H1 (cell line): ENCODE results near the gene IER3IP1. TPM values are rescaled to one million over a fixed set of nuclear protein-coding genes. Genes with fewer than 3 reads are reported as not detected.

Source experiments
- CTCF ChIA-PET: fragments of 300-600 bp; sonication (Branson Sonifier 250); formaldehyde crosslinking; loops from one replicate; lab custom pipeline; 2021; ENCODE audit not compliant: partially characterized antibody; lab: Charles Lee
- POLR2A ChIA-PET: fragments of 300-600 bp; sonication (Branson Sonifier 250); formaldehyde crosslinking; loops from one replicate; lab custom pipeline; 2021; ENCODE audit warnings: inconsistent platforms; ENCODE audit not compliant: partially characterized antibody; lab: Charles Lee
- DNase-seq, 2 experiments: peaks; one replicate each; pipeline versions ENCODE4 v3.0.0 to v3.0.0-alpha.2; 2010 to 2022; ENCODE audit warnings: low spot score in 2 of 2, low read depth in 1 of 2, mixed read lengths in 1 of 2
- FAIRE-seq: peaks from 2 replicates; lab custom pipeline; 2011; peaks lifted over from hg19 to GRCh38; lab: Jason Lieb, UNC
- H2AFZ ChIP-seq: 2 replicates; pipeline ENCODE4 v1.8.1; 2012; ENCODE audit warnings: low read length, inconsistent platforms
- H2AK5ac ChIP-seq: 2 replicates; pipeline ENCODE4 v1.6.1; 2013; ENCODE audit warnings: low read depth, low read length
- H2BK120ac ChIP-seq: replicated peaks from 2 replicates; pipeline ENCODE3; 2013; ENCODE audit warnings: low read depth, low read length, inconsistent platforms
- H2BK12ac ChIP-seq: 2 replicates; pipeline ENCODE4 v1.6.1; 2013; ENCODE audit warnings: low read depth, low read length
- H2BK15ac ChIP-seq: 2 replicates; pipeline ENCODE4 v1.6.1; 2013; ENCODE audit warnings: low read length
- H2BK20ac ChIP-seq: 2 replicates; pipeline ENCODE4 v1.6.1; 2013; ENCODE audit warnings: low read length
- H2BK5ac ChIP-seq: 2 replicates; pipeline ENCODE4 v1.6.1; 2013; ENCODE audit warnings: low read depth, low read length
- H3K14ac ChIP-seq: 2 replicates; pipeline ENCODE4 v1.6.1; 2013; ENCODE audit warnings: inconsistent platforms; ENCODE audit not compliant: insufficient read length
- H3K18ac ChIP-seq: 2 replicates; pipeline ENCODE4 v1.6.1; 2013; ENCODE audit warnings: low read length; ENCODE audit errors: extremely low read depth
- H3K23ac ChIP-seq: 2 replicates; pipeline ENCODE4 v1.6.1; 2013; ENCODE audit warnings: inconsistent platforms; ENCODE audit not compliant: insufficient read length
- H3K23me2 ChIP-seq: 2 replicates; pipeline ENCODE4 v1.6.1; 2013; ENCODE audit warnings: low read depth, low read length
- H3K27ac ChIP-seq: 2 replicates; pipeline ENCODE4 v1.6.1; 2011; ENCODE audit warnings: low read depth, low read length, inconsistent platforms
- H3K27me3 ChIP-seq, 4 experiments: replicated peaks in 1 of 4; 1 replicate in 1 of 4; 2 replicates in 3 of 4; pipeline versions ENCODE4 v1.6.1 to v1.8.1; 2011 to 2013; ENCODE audit warnings: low read length in 3 of 4, mild to moderate bottlenecking in 3 of 4, inconsistent platforms in 2 of 4, mixed read lengths in 2 of 4, moderate library complexity in 1 of 4; ENCODE audit not compliant: control insufficient read depth in 3 of 4, insufficient read depth in 3 of 4; ENCODE audit errors: extremely low read depth in 1 of 4
- H3K36me3 ChIP-seq, 4 experiments: 2 replicates each; pipeline versions ENCODE4 v1.6.1 to v1.8.1; 2011 to 2013; ENCODE audit warnings: mild to moderate bottlenecking in 4 of 4, low read length in 3 of 4, moderate library complexity in 2 of 4, control low read depth in 1 of 4, inconsistent platforms in 1 of 4; ENCODE audit not compliant: insufficient read depth in 4 of 4, control insufficient read depth in 2 of 4
- H3K4ac ChIP-seq: replicated peaks from 2 replicates; pipeline ENCODE3; 2013; ENCODE audit warnings: low read length, low read depth, mixed read lengths, inconsistent platforms; ENCODE audit not compliant: insufficient read length
- H3K4me1 ChIP-seq, 4 experiments: replicated peaks in 1 of 4; 1 replicate in 1 of 4; 2 replicates in 3 of 4; pipeline versions ENCODE4 v1.6.1 to v1.8.1; 2011 to 2013; ENCODE audit warnings: low read length in 3 of 4, inconsistent platforms in 2 of 4, mixed read lengths in 1 of 4; ENCODE audit not compliant: insufficient read depth in 4 of 4, control insufficient read depth in 3 of 4
- H3K4me2 ChIP-seq, 2 experiments: 2 replicates each; pipeline versions ENCODE4 v1.6.1 to v1.8.1; 2011 to 2013; ENCODE audit warnings: low read depth in 2 of 2, low read length in 2 of 2, control low read depth in 1 of 2, inconsistent platforms in 1 of 2, mild to moderate bottlenecking in 1 of 2; ENCODE audit not compliant: insufficient read depth in 1 of 2
- H3K4me3 ChIP-seq, 4 experiments: fragments of 200-600, 300-600 bp in 1 of 4; sonication (generic), shearing (Covaris generic), sonication (Bioruptor Twin) in 1 of 4; 2 replicates each; pipeline versions ENCODE4 v1.5.1 to v1.8.1; 2011 to 2016; ENCODE audit warnings: low read length in 4 of 4, low read depth in 3 of 4, control low read depth in 2 of 4, inconsistent platforms in 2 of 4, mild to moderate bottlenecking in 2 of 4, mixed read lengths in 1 of 4, moderate library complexity in 1 of 4; ENCODE audit not compliant: insufficient read depth in 2 of 4; ENCODE audit errors: extremely low read depth in 1 of 4
- H3K56ac ChIP-seq: replicated peaks from 2 replicates; pipeline ENCODE3; 2013; ENCODE audit warnings: low read depth, mild to moderate bottlenecking, mixed read lengths, low read length, inconsistent platforms; ENCODE audit not compliant: insufficient read length
- H3K79me1 ChIP-seq: 2 replicates; pipeline ENCODE4 v1.6.1; 2013; ENCODE audit warnings: low read depth, low read length, control low read depth
- H3K79me2 ChIP-seq, 2 experiments: 2 replicates each; pipeline versions ENCODE4 v1.6.1 to v1.8.1; 2012 to 2013; ENCODE audit warnings: low read length in 2 of 2, mild to moderate bottlenecking in 2 of 2, inconsistent platforms in 1 of 2; ENCODE audit not compliant: insufficient read depth in 2 of 2, control insufficient read depth in 1 of 2
- H3K9ac ChIP-seq, 4 experiments: replicated peaks in 1 of 4; 1 replicate in 1 of 4; 2 replicates in 3 of 4; pipeline versions ENCODE4 v1.6.1 to v1.8.1; 2011 to 2013; ENCODE audit warnings: low read depth in 3 of 4, low read length in 3 of 4, control low read depth in 2 of 4, mild to moderate bottlenecking in 2 of 4, moderate library complexity in 2 of 4, inconsistent platforms in 1 of 4; ENCODE audit errors: extremely low read depth in 1 of 4
- H3K9me3 ChIP-seq, 2 experiments: 2 replicates each; pipeline versions ENCODE4 v1.6.1 to v1.8.1; 2012 to 2013; ENCODE audit warnings: mild to moderate bottlenecking in 2 of 2, moderate library complexity in 2 of 2, control low read depth in 1 of 2, inconsistent platforms in 1 of 2, low read depth in 1 of 2, low read length in 1 of 2, mixed read lengths in 1 of 2; ENCODE audit not compliant: insufficient read depth in 2 of 2
- H4K20me1 ChIP-seq, 2 experiments: replicated peaks in 1 of 2; 2 replicates each; pipeline versions ENCODE3 to v1.8.1; 2011 to 2013; ENCODE audit warnings: inconsistent platforms in 2 of 2, low read length in 2 of 2, mild to moderate bottlenecking in 1 of 2; ENCODE audit not compliant: insufficient read depth in 2 of 2, control insufficient read depth in 1 of 2
- H4K5ac ChIP-seq: 2 replicates; pipeline ENCODE4 v1.6.1; 2013; ENCODE audit warnings: low read length, low read depth, mixed read lengths, inconsistent platforms; ENCODE audit not compliant: insufficient read length
- H4K8ac ChIP-seq: 2 replicates; pipeline ENCODE4 v1.8.0; 2013; ENCODE audit warnings: mild to moderate bottlenecking, moderate library complexity, low read length, inconsistent platforms; ENCODE audit not compliant: insufficient read depth; ENCODE audit errors: extremely low read depth
- H4K91ac ChIP-seq: replicated peaks from 2 replicates; pipeline ENCODE3; 2013; ENCODE audit warnings: low read length, mixed read lengths, inconsistent platforms; ENCODE audit not compliant: insufficient read length
- BCL11A ChIP-seq, 2 experiments: IDR thresholded peaks; one replicate each; pipeline ENCODE4 v1.6.1; 2011; ENCODE audit warnings: low read depth in 2 of 2, low read length in 2 of 2, mild to moderate bottlenecking in 2 of 2
- BRCA1 ChIP-seq: IDR thresholded peaks from 2 replicates; pipeline ENCODE4 v1.6.1; 2012; ENCODE audit warnings: low read depth, low read length, improper control_type of control experiment
- CBX5 ChIP-seq: fragments of 300-800, 300-1000 bp; sonication (generic); IDR thresholded peaks from 2 replicates; pipeline ENCODE4 v1.7.1; 2016; ENCODE audit warnings: antibody characterized with exemption, low read length, low read depth
- E2F6 ChIP-seq: IDR thresholded peaks from 2 replicates; pipeline ENCODE4 v1.6.1; 2012; ENCODE audit warnings: inconsistent platforms
- GABPA ChIP-seq: IDR thresholded peaks from 2 replicates; pipeline ENCODE4 v1.6.1; 2011; ENCODE audit warnings: mild to moderate bottlenecking, low read length, moderate library complexity, borderline replicate concordance; ENCODE audit not compliant: insufficient read depth
- RXRA ChIP-seq: IDR thresholded peaks from 2 replicates; pipeline ENCODE4 v1.6.1; 2011; ENCODE audit warnings: low read depth, mild to moderate bottlenecking, low read length, moderate library complexity; ENCODE audit not compliant: insufficient read depth
- SIRT6 ChIP-seq: IDR thresholded peaks from one replicate; pipeline ENCODE4 v1.7.1; 2012; ENCODE audit warnings: low read length, inconsistent platforms
- SP2 ChIP-seq: IDR thresholded peaks from 2 replicates; pipeline ENCODE4 v1.6.1; 2012; ENCODE audit warnings: mild to moderate bottlenecking, low read length, inconsistent platforms
- TAF7 ChIP-seq: optimal IDR thresholded peaks from 2 replicates; pipeline ENCODE3; 2011; ENCODE audit warnings: low read depth, mild to moderate bottlenecking, inconsistent platforms, low read length, moderate library complexity, borderline replicate concordance
- TBP ChIP-seq: IDR thresholded peaks from 2 replicates; pipeline ENCODE4 v1.6.1; 2011; ENCODE audit warnings: low read depth, low read length, improper control_type of control experiment
- YY1 ChIP-seq: IDR thresholded peaks from 2 replicates; pipeline ENCODE4 v1.6.1; 2011; ENCODE audit warnings: low read depth, mild to moderate bottlenecking, low read length
- WGBS, 2 experiments: shearing (Covaris generic) in 1 of 2; methylation state at CpG; one replicate each; pipeline versions ENCODE4 v1.1.6 to v1.1.7; 2013 to 2015; ENCODE audit warnings: low lambda C conversion rate in 2 of 2, mixed read lengths in 2 of 2, inconsistent platforms in 1 of 2, low coverage in 1 of 2, missing lambda C conversion rate in 1 of 2; ENCODE audit not compliant: insufficient replicate concordance in 2 of 2, insufficient coverage in 1 of 2, insufficient read length in 1 of 2; ENCODE audit errors: extremely low coverage in 1 of 2, missing lambda C conversion rate in 1 of 2; 5-methylcytosine and 5-hydroxymethylcytosine counted together
- polyA plus RNA-seq, 7 experiments: library from polyadenylated mRNA; depleted of rRNA in 3 of 7; stranded (reverse) in 5 of 7; unstranded in 2 of 7; fragments of >200 nt in 5 of 7; fragments of 200-250 nt in 2 of 7; gene quantifications; 1 replicate in 5 of 7; 2 replicates in 1 of 7; 4 replicates in 1 of 7; pipeline versions ENCODE4 v1.2.1 to v1.2.3, GENCODE V29; 2011 to 2013; ENCODE audit warnings: missing spikeins in 2 of 7, mixed read lengths in 2 of 7
- total RNA-seq: library from RNA; stranded (reverse); fragmentation: NEBNext Ultra II Directional; extraction: Animal tissue kit (Norgen Biotek cat#: 25700); gene quantifications from 2 replicates; pipeline ENCODE4 v1.2.1, GENCODE V29; 2021

IER3IP1 gene
- total and polyA plus RNA-seq, 2 of the 8 experiments (the other 6 are each of a cell fraction or from before 2014, with no cell fraction given), result 6.0 to 8.5 TPM

GRCh38 chr18:47150824-47151366, 25.3 kb downstream of the IER3IP1 start:
- H3K18ac ChIP-seq, result peak overlapping the region; percentile 97; the same call in 1 of the 2 replicates
- peak overlapping the region; percentile 91 for H4K5ac ChIP-seq
- peak overlapping the region; percentile 76 for H3K27ac ChIP-seq
- peaks cover 0 to 2% (median 1%) of the 10 kb centered on the region in 4 experiments; a peak in 4 of 7 replicates for H3K4me1 ChIP-seq
- peak overlapping the region; percentile 90 for H3K4ac ChIP-seq
- H4K20me1 ChIP-seq, result no peaks in the 10 kb centered on the region
- peak overlapping the region; percentile 87; the same call in 1 of the 2 replicates for H2AFZ ChIP-seq
- H3K9me3 ChIP-seq, result no peaks in the 10 kb centered on the region
- H4K8ac ChIP-seq, result peak overlapping the region; percentile 96; the same call in 1 of the 2 replicates
- no peak overlapping the region for H2BK20ac ChIP-seq
- peaks cover 12% of the 10 kb centered on the region for H3K23me2 ChIP-seq
- peak overlapping the region; percentile 90 for H4K91ac ChIP-seq
- 0 out of 2 replicates have a peak overlapping the region, but pooled peaks have one; percentile 53 for H2BK12ac ChIP-seq
- peak overlapping the region; percentile 37 for H3K14ac ChIP-seq
- H3K79me2 ChIP-seq, result peaks cover 7 to 39% of the 10 kb centered on the region in 2 experiments; a peak in 3 of 4 replicates
- peak overlapping the region; percentile 94 for H3K56ac ChIP-seq
- H3K79me1 ChIP-seq, result peaks cover 2% of the 10 kb centered on the region; the same call in 1 of the 2 replicates
- FAIRE-seq, result no peak
- peak overlapping the region; percentile 84; the same call in 1 of the 2 replicates for H2BK5ac ChIP-seq
- peak overlapping the region; percentile 97 for H3K4me2 ChIP-seq
- CTCF ChIA-PET, result interaction anchor here (0.6 to 1.9 kb wide), 7 partner anchors 37 to 507 kb away, joined by 3 to 10 read pairs (median 5); no protein-coding TSS in a partner anchor
- H3K27me3 ChIP-seq, result no peaks in the 10 kb centered on the region
- DNase-seq, result no peak
- peaks cover 0 to 21% (median 4%) of the 10 kb centered on the region in 4 experiments; a peak in 3 of 8 replicates for H3K36me3 ChIP-seq
- POLR2A ChIA-PET, result interaction anchor here (0.6 to 2.8 kb wide), 7 partner anchors 8 to 112 kb away, joined by 3 to 10 read pairs (median 3); no protein-coding TSS in a partner anchor
- 33% methylated on average over 10 of the region's 13 CpGs; no CpG with 5 or more reads in 1 of the 2 experiments for WGBS, 2 experiments
- H3K9ac ChIP-seq, result peak overlapping the region in 3 of 4 experiments; percentile 62 to 98 (median 84); a peak in 6 of 7 replicates
- no peak overlapping the region for H2AK5ac ChIP-seq
- H2BK120ac ChIP-seq, result no peak overlapping the region
- peak overlapping the region; percentile 70 to 91 (median 86) for H3K4me3 ChIP-seq
- H3K23ac ChIP-seq, result no peak overlapping the region
- H2BK15ac ChIP-seq, result no peak overlapping the region
- TF ChIP-seq SIRT6 (no peak), BRCA1 (no peak), SP2 (no peak), TBP (no peak), TAF7 (no peak), CBX5 (no peak), BCL11A (IDR thresholded peaks at IDR 0.05; ENCODE audit: low read depth in 2 of 2, low read length in 2 of 2) (no peak), E2F6 (no peak), GABPA (no peak), RXRA (no peak), YY1 (no peak)
